ENCODE results near the gene AHNAK. TPM values are rescaled to one million over a fixed set of nuclear protein-coding genes. Genes with fewer than 3 reads are reported as not detected.
"Not testable (repeated sequence)": the region's sequence is repeated elsewhere in the genome, so short reads cannot be mapped to it uniquely, and the experiment has no call there.

AHNAK gene
- total RNA-seq, 4 donors from 2014 or later: 1,348 to 2,181 (median 1,745) TPM

DNA sequence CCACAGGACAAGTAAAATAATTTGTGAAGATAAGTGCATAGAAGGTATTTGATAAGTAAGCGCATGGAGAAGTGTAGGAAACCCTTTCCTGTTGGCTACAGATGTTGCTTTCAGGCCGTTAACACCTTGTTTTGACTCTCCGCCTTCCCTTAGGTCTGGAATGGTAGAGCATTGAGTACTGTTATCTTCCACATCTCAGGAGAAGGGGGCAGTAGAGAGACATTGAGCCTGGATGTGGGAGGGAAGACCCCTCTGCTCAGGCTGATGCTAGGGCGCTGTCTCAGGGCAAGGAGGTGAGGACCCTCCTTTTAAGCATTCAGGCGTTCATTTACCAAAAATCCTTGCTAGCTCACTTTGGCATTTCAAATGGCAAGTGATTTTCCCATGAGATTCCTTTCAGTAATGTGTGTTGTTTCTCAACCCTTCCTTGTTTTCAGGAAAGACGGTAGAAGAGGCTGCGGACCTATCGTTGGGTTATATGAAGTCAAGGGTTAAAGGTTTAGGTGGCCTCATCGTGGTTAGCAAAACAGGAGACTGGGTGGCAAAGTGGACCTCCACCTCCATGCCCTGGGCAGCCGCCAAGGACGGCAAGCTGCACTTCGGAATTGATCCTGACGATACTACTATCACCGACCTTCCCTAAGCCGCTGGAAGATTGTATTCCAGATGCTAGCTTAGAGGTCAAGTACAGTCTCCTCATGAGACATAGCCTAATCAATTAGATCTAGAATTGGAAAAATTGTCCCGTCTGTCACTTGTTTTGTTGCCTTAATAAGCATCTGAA is 154.8 kb downstream of the AHNAK start:
- ATAC-seq: no peak
- H3K4me3 ChIP-seq: no peak overlapping the region
- H3K27ac ChIP-seq: no peak overlapping the region
- no peaks in the 10 kb centered on the region for H3K9me3 ChIP-seq
- no peaks in the 10 kb centered on the region for H3K36me3 ChIP-seq
- no peak for TF ChIP-seq POLR2AphosphoS5 (IDR thresholded peaks at IDR 0.05)
- no peak for TF ChIP-seq POLR2A (IDR thresholded peaks at IDR 0.05)
- TF ChIP-seq, protein P1, sequence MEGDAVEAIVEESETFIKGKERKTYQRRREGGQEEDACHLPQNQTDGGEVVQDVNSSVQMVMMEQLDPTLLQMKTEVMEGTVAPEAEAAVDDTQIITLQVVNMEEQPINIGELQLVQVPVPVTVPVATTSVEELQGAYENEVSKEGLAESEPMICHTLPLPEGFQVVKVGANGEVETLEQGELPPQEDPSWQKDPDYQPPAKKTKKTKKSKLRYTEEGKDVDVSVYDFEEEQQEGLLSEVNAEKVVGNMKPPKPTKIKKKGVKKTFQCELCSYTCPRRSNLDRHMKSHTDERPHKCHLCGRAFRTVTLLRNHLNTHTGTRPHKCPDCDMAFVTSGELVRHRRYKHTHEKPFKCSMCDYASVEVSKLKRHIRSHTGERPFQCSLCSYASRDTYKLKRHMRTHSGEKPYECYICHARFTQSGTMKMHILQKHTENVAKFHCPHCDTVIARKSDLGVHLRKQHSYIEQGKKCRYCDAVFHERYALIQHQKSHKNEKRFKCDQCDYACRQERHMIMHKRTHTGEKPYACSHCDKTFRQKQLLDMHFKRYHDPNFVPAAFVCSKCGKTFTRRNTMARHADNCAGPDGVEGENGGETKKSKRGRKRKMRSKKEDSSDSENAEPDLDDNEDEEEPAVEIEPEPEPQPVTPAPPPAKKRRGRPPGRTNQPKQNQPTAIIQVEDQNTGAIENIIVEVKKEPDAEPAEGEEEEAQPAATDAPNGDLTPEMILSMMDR (IDR thresholded peaks at IDR 0.05): no peak
- TF ChIP-seq EP300 (IDR thresholded peaks at IDR 0.05): no peak
- H3K4me1 ChIP-seq: peaks cover 0 to 26% (median 4%) of the 10 kb centered on the region in 3 donors
- H3K27me3 ChIP-seq: no peaks in the 10 kb centered on the region
- 66 to 73% methylated on average over 6 to 13 of the region's 16 CpGs for WGBS, 2 donors (ENCODE audit: low coverage in 1 of 2)

DNA sequence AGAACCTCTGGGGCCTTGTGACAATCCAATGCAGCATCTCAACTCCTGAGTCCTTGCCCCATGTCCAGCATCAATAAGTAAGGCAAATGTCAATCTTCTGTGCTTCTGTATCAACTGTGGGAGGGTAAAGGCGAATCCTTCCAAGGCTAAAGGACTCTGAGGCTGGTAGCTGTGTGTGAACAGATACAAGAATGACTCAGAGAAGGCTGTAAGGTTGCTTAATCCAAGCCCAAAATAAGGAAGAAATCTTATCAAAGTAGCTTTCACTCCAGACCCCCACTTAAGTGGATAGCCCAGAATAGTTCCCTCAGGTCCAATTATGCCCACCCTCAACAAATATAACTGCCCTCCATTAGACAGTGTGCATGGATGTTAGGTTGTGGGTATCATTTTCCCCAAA is 155.9 kb downstream of the AHNAK start:
- ATAC-seq: no peak
- H3K4me3 ChIP-seq: no peak overlapping the region
- H3K4me1 ChIP-seq: peaks cover 0 to 15% (median 4%) of the 10 kb centered on the region in 3 donors
- H3K36me3 ChIP-seq: no peaks in the 10 kb centered on the region
- H3K27ac ChIP-seq: no peak overlapping the region
- H3K27me3 ChIP-seq: no peaks in the 10 kb centered on the region
- 89 to 100% methylated on average over 1 of the region's 1 CpG for WGBS, 2 donors (ENCODE audit: low coverage in 1 of 2)
- TF ChIP-seq POLR2A (IDR thresholded peaks at IDR 0.05) (no peak), POLR2AphosphoS5 (IDR thresholded peaks at IDR 0.05) (no peak), EP300 (IDR thresholded peaks at IDR 0.05) (no peak)
- TF ChIP-seq, protein P1 (IDR thresholded peaks at IDR 0.05): no peak
- no peaks in the 10 kb centered on the region for H3K9me3 ChIP-seq

DNA sequence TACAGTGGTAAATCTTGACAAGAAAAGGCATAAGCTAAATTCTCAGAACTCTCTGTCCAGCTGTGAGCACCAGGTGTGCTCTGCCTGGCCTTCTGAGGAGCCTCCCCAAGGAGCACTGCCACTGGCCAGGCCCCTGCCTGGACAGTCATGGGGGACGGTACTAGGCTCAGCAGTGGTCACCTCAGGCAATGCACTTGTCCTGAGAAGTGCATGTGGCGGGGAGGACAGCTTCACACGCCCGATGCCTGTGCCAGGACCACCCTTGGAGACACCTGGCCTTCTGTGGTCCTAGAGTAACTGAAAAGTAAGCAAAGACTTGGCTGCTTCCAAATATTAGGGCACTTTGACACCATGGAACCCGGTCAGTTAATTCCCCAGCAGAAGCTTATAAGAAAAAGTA is 156.4 kb downstream of the AHNAK start:
- no peak for TF ChIP-seq POLR2A (IDR thresholded peaks at IDR 0.05)
- no peak for TF ChIP-seq POLR2AphosphoS5 (IDR thresholded peaks at IDR 0.05)
- TF ChIP-seq EP300 (IDR thresholded peaks at IDR 0.05): no peak
- TF ChIP-seq, protein P1 (IDR thresholded peaks at IDR 0.05): no peak
- Histone ChIP-seq H3K27me3 (no peaks in the 10 kb centered on the region), H3K9me3 (no peaks in the 10 kb centered on the region), H3K4me1 (peaks cover 0 to 10% (median 2%) of the 10 kb centered on the region in 3 donors), H3K27ac (no peak overlapping the region), H3K36me3 (no peaks in the 10 kb centered on the region), H3K4me3 (no peak overlapping the region)
- no CpG with 5 or more reads among the region's 5 CpGs for WGBS, 2 donors (ENCODE audit: low coverage in 1 of 2)
- no peak for ATAC-seq

DNA sequence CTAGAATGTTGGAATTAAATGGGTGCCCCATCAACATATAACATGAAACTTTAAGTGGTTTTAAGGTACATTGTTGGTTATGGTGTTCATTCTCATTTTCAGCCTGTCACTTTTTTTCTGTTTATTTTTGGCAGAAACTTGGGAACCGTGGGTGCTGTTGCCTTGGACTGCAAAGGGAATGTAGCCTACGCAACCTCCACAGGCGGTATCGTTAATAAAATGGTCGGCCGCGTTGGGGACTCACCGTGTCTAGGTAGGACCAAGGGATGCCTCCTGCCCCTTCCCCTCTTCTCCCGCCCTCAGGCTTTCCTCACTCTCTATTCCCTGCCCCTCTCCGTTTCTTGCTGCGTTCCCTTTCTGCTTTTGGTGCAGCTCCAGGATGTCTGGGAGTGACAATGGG is 157.6 kb downstream of the AHNAK start:
- TF ChIP-seq EP300 (IDR thresholded peaks at IDR 0.05) (no peak), POLR2A (IDR thresholded peaks at IDR 0.05) (no peak), POLR2AphosphoS5 (IDR thresholded peaks at IDR 0.05) (no peak)
- TF ChIP-seq, protein P1 (IDR thresholded peaks at IDR 0.05): no peak
- Histone ChIP-seq H3K36me3 (no peaks in the 10 kb centered on the region), H3K27me3 (no peaks in the 10 kb centered on the region), H3K4me3 (no peak overlapping the region), H3K9me3 (no peaks in the 10 kb centered on the region), H3K27ac (no peak overlapping the region), H3K4me1 (no peaks in the 10 kb centered on the region)
- no peak for ATAC-seq
- 61 to 63% methylated on average over 4 to 9 of the region's 11 CpGs for WGBS, 2 donors (ENCODE audit: low coverage in 1 of 2)

DNA sequence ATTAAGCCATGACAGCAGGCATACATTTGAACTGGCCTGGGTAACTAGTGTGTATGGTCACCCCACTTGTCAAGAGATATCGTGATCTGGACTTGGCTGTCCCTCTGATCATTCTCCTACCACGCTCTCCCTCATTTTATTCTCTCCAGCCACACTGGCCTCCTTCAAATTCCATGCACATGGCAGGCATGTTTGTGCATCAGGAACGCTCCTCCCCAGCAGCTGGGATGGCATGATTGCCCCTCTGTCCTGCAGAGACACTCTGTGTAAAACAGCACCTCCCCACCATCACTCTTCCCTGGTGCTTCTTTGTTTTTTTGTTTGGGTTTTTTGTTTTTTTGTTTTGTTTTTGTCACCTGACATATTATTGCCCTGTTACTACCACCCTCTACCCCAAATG is 159.2 kb downstream of the AHNAK start:
- Histone ChIP-seq H3K9me3 (no peaks in the 10 kb centered on the region), H3K27ac (no peak overlapping the region), H3K4me3 (no peak overlapping the region), H3K36me3 (no peaks in the 10 kb centered on the region), H3K4me1 (no peaks in the 10 kb centered on the region), H3K27me3 (no peaks in the 10 kb centered on the region)
- no peak for ATAC-seq
- TF ChIP-seq, protein P1 (IDR thresholded peaks at IDR 0.05): no peak
- TF ChIP-seq POLR2A (IDR thresholded peaks at IDR 0.05) (no peak), EP300 (IDR thresholded peaks at IDR 0.05) (no peak), POLR2AphosphoS5 (IDR thresholded peaks at IDR 0.05) (no peak)
- 92 to 94% methylated on average over 2 to 3 of the region's 3 CpGs for WGBS, 2 donors (ENCODE audit: low coverage in 1 of 2)

DNA sequence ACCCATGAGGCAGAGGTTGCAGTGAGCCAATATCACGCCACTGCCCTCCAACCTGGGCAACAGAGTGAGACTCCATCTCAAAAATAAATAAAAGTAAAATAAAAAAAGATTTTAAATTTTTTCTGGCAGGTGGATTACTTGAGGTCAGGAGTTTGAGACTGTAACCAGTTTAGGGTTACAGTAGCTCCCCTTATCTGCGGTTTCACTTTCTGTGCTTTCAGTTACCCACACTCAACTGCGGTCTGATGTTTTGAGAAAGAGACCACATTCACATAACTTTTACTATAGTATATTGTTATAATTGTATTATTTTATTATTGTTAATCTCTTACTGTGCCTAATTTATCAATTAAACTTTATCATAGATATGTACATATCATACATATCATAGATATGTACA is 160.5 kb downstream of the AHNAK start:
- not testable (repeated sequence) for H3K27ac ChIP-seq, H3K27me3 ChIP-seq, H3K4me1 ChIP-seq, ATAC-seq, H3K36me3 ChIP-seq, H3K9me3 ChIP-seq, H3K4me3 ChIP-seq
- 79 to 92% methylated on average over 3 of the region's 3 CpGs for WGBS, 2 donors (ENCODE audit: low coverage in 1 of 2)

Measured in gastroesophageal sphincter (tissue), 4 donors.